HepG2 (cell line): Measurements from ENCODE around the gene SPOP. TPM values are rescaled to one million over a fixed set of nuclear protein-coding genes. Genes with fewer than 3 reads are reported as not detected.
A peak's percentile ranks its signal among the peaks of the same experiment; 100 is the strongest.

Experiments used
- CEBPZ ChIP-seq: IDR thresholded peaks from 2 replicates; pipeline ENCODE4 v1.6.1; 2012; ENCODE audit warnings: low read length, improper control_type of control experiment
- CHD4 ChIP-seq: fragments of 200-600 bp; sonication (generic); IDR thresholded peaks from 2 replicates; pipeline ENCODE4 v1.7.0; 2017; ENCODE audit warnings: mild to moderate bottlenecking, low read length, borderline replicate concordance
- EP300 ChIP-seq, 3 experiments: sonication (generic) in 1 of 3; formaldehyde crosslinking in 1 of 3; IDR thresholded peaks; 2 replicates each; pipeline versions ENCODE4 v1.5.1 to v1.6.1; 2011 to 2020; ENCODE audit warnings: low read depth in 2 of 3, low read length in 2 of 3, borderline replicate concordance in 1 of 3, improper control_type of control experiment in 1 of 3, mild to moderate bottlenecking in 1 of 3, missing genetic modification reagents in 1 of 3, moderate library complexity in 1 of 3
- HMG20A ChIP-seq: IDR thresholded peaks from 2 replicates; pipeline ENCODE4 v1.6.1; 2016; ENCODE audit warnings: borderline replicate concordance
- HOMEZ ChIP-seq: IDR thresholded peaks from 2 replicates; pipeline ENCODE4 v1.6.1; 2016; ENCODE audit warnings: low read depth
- IRF2 ChIP-seq: IDR thresholded peaks from 2 replicates; pipeline ENCODE4 v1.6.1; 2018; ENCODE audit warnings: missing genetic modification reagents, missing compliant biosample characterization
- NFYC ChIP-seq: IDR thresholded peaks from 2 replicates; pipeline ENCODE4 v1.6.1; 2016; ENCODE audit warnings: missing genetic modification reagents, missing compliant biosample characterization
- PAXIP1 ChIP-seq: sonication (generic); formaldehyde crosslinking; conservative IDR thresholded peaks from 2 replicates; pipeline ENCODE4 v1.4.0; 2020; ENCODE audit warnings: mild to moderate bottlenecking, missing genetic modification reagents, moderate library complexity
- RBM22 ChIP-seq: fragments of 200-400 bp; formaldehyde crosslinking; optimal IDR thresholded peaks from 2 replicates; pipeline ENCODE3; 2017; ENCODE audit warnings: mild to moderate bottlenecking, low read length, moderate library complexity
- RXRB ChIP-seq: IDR thresholded peaks from 2 replicates; pipeline ENCODE4 v1.6.1; 2016; ENCODE audit warnings: borderline replicate concordance, missing genetic modification reagents, missing compliant biosample characterization
- SOX5 ChIP-seq: IDR thresholded peaks from 2 replicates; pipeline ENCODE4 v1.6.1; 2016; ENCODE audit warnings: borderline replicate concordance
- TCF7 ChIP-seq: sonication (generic); IDR thresholded peaks from 2 replicates; pipeline ENCODE4 v1.6.1; 2016; ENCODE audit warnings: antibody characterized with exemption, low read depth
- ZNF124 ChIP-seq: sonication (generic); formaldehyde crosslinking; IDR thresholded peaks from 2 replicates; pipeline ENCODE4 v1.4.0; 2020; ENCODE audit warnings: missing genetic modification reagents
- ZNF260 ChIP-seq: sonication (generic); formaldehyde crosslinking; IDR thresholded peaks from 2 replicates; pipeline ENCODE4 v1.4.0; 2020; ENCODE audit warnings: missing genetic modification reagents, low read depth, mild to moderate bottlenecking, borderline replicate concordance
- ZNF7 ChIP-seq: IDR thresholded peaks from 2 replicates; pipeline ENCODE4 v1.6.1; 2016; ENCODE audit warnings: missing biosample characterization, missing genetic modification reagents
- ZSCAN22 ChIP-seq: sonication (generic); formaldehyde crosslinking; IDR thresholded peaks from 2 replicates; pipeline ENCODE4 v1.4.0; 2020; ENCODE audit warnings: mild to moderate bottlenecking, missing genetic modification reagents
- polyA plus RNA-seq, 8 experiments: library from polyadenylated mRNA; depleted of rRNA in 3 of 8; stranded (reverse) in 7 of 8; unstranded in 1 of 8; fragments of >200 nt; fragmentation: Illumina TruSeq in 4 of 8; extraction: Trizol in 4 of 8; gene quantifications; 2 replicates each; pipeline versions ENCODE4 v1.2.1 to v1.2.3, GENCODE V29; 2011 to 2016; ENCODE audit warnings: low read depth in 4 of 8, missing spikeins in 1 of 8, mixed read lengths in 1 of 8; ENCODE audit not compliant: insufficient read depth in 1 of 8
- total RNA-seq, 5 experiments: library from RNA; depleted of rRNA; stranded (reverse); fragments of >200 nt; fragmentation: Illumina TruSeq; extraction: Trizol; gene quantifications; 2 replicates each; pipeline ENCODE4 v1.2.3, GENCODE V29; 2016; ENCODE audit warnings: low read depth in 1 of 5

Gene SPOP
- total and polyA plus RNA-seq, 2 of the 13 experiments (the other 11 are each of a cell fraction or from before 2014, with no cell fraction given): 52.8 to 60.8 TPM

- peak; percentile 31; the same call in 1 of the 2 replicates for TF ChIP-seq TCF7
- peak; percentile 55 for TF ChIP-seq PAXIP1 (CRISPR knock-in tag)
- no peak for TF ChIP-seq CHD4
- peak; percentile 77; the same call in 1 of the 2 replicates for TF ChIP-seq ZNF7
- TF ChIP-seq RBM22: peak; percentile 16
- TF ChIP-seq HOMEZ (CRISPR knock-in tag): peak; percentile 83
- TF ChIP-seq IRF2 (CRISPR knock-in tag): peak; percentile 23; the same call in 1 of the 2 replicates
- TF ChIP-seq SOX5: peak; percentile 14; the same call in 1 of the 2 replicates
- TF ChIP-seq RXRB (CRISPR knock-in tag): peak; percentile 59
- TF ChIP-seq EP300 (IDR thresholded peaks at IDR 0.05; ENCODE audit: low read depth in 2 of 2, low read length in 2 of 2): peak in 1 of 2 experiments; percentile 55; a peak in 2 of 4 replicates
- no peak; the same call in 1 of the 2 replicates for TF ChIP-seq EP300 (CRISPR knock-in tag; IDR thresholded peaks at IDR 0.05; ENCODE audit: borderline replicate concordance)
- TF ChIP-seq NFYC (CRISPR knock-in tag): no peak
- TF ChIP-seq CEBPZ: no peak
- no peak for TF ChIP-seq ZNF260 (CRISPR knock-in tag)
- peak; percentile 98 for TF ChIP-seq ZSCAN22 (CRISPR knock-in tag)
- no peak for TF ChIP-seq ZNF124 (CRISPR knock-in tag)
- peak; percentile 51; the same call in 1 of the 2 replicates for TF ChIP-seq HMG20A
These were observed 82.6 kb downstream of the SPOP start (continued) for GRCh38 chr17:49595328-49595727.
